CD4-positive, alpha-beta T cell treated with Interleukin-15 for 4 hours (primary cell): Measurements from ENCODE around the gene PLB1.

Source experiments
- DNase-seq: peaks from one replicate; pipeline ENCODE4 v3.0.0-alpha.2; 2020; ENCODE audit warnings: low spot score

The PLB1 gene, protein sequence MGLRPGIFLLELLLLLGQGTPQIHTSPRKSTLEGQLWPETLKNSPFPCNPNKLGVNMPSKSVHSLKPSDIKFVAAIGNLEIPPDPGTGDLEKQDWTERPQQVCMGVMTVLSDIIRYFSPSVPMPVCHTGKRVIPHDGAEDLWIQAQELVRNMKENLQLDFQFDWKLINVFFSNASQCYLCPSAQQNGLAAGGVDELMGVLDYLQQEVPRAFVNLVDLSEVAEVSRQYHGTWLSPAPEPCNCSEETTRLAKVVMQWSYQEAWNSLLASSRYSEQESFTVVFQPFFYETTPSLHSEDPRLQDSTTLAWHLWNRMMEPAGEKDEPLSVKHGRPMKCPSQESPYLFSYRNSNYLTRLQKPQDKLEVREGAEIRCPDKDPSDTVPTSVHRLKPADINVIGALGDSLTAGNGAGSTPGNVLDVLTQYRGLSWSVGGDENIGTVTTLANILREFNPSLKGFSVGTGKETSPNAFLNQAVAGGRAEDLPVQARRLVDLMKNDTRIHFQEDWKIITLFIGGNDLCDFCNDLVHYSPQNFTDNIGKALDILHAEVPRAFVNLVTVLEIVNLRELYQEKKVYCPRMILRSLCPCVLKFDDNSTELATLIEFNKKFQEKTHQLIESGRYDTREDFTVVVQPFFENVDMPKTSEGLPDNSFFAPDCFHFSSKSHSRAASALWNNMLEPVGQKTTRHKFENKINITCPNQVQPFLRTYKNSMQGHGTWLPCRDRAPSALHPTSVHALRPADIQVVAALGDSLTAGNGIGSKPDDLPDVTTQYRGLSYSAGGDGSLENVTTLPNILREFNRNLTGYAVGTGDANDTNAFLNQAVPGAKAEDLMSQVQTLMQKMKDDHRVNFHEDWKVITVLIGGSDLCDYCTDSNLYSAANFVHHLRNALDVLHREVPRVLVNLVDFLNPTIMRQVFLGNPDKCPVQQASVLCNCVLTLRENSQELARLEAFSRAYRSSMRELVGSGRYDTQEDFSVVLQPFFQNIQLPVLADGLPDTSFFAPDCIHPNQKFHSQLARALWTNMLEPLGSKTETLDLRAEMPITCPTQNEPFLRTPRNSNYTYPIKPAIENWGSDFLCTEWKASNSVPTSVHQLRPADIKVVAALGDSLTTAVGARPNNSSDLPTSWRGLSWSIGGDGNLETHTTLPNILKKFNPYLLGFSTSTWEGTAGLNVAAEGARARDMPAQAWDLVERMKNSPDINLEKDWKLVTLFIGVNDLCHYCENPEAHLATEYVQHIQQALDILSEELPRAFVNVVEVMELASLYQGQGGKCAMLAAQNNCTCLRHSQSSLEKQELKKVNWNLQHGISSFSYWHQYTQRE (N-terminal part only)

GRCh38 chr2:28495551-28496250, at the start of gene PLB1:
PLB1 (plus strand) TSS chr2:28496060; CDS start chr2:28496115, 55 bp downstream.
- no peak for DNase-seq

DNA sequence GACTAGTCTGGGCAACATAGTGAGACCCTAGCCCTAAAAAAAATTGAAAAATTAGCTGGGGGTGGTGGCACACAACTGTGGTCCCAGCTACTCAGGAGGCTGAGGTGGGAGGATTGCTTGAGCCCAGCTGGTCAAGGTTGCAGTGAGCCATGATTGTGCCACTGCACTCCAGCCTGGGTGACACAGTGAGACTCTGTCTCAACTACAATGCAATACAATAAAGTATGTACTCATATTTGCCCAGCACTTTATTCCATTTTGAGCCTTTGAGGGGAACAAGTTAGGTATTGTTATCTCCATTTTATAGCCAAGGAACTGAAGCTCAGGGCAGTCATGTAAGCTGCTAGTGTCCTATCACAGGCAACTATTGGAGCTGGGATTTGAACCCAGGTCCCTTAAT, 49.3 kb upstream of the PLB1 start:
- no peak for DNase-seq

DNA sequence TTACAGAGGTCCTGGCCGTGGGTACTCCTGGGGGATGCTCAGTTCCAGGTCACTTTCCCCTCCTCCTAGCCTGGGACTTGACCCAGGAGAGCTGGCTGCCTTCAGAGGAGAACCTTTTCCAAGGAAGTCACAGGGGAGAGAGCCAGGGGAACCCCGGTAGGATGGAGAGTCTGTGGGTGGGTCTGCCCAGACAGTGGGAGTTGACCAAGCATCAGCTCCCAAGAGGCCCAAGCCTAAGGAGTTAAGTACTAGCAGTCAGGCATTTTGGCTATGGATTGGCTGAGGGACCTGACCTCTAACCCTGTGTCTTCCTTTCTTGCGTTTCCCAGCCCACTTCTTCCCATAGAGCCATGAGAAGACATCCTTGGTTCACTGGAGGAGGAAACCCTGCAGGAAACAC, 48.8 kb upstream of the PLB1 start:
- no peak for DNase-seq

DNA sequence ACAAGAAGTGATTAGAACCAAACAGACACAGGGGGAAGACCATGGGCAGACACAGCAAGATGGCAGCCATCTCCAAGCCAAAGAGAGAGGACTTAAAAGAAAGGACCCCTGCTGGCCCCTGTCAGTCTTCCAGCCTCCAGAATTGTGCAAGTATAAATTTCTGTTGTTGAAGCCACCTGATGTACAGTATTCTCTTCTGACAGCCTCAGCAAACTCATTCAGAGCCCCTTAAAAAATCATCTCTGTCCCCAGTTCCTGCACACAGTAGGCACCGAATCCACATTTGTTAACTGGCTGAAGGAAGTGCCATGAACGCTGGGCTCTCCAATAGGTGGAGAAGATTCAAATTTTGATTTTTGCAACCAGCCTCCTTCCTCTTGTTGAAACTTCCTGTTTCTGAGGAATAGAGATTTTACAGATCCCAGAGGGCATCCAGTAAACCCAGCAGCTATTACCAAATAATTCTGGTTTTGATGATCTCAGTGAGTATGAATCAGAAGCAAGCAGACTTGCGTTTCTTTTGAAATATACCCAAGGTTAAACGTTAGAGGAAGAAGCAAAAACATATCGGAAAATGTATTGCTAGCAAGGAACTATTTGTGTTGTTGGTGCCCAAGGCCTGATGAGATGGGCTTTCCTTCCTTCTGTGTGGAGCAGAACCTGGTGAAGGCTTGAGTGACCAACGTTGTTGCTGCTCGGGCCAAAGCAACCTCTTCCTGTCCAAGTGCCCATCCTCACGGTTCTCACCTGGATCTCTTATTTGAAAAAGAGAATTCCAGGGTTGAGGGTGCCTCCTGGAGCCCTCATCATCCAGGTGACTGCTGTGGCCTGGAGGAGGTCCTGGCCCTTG, 47.7 kb upstream of the PLB1 start:
- no peak for DNase-seq

- no peak for DNase-seq
These were observed 47.1 kb upstream of the PLB1 start for GRCh38 chr2:28448793-28449100.

DNA sequence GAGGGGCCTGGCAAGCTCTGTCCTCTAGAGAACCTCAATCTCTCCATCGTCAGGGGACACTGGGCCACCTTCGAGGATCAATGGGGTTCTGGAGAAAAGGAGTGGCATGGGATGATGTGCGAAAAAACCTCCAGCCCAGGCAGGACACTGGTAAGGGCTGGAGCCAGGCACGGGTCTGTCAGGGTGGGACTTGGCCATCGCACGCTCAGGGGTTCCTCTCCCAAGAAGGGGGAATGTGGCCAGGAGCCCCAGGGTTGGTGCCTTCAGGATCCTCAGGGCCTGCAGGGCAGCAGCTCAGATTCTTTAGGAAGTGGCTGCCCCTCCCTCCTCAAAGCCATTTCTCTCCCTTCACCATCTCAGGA, 46.8 kb upstream of the PLB1 start:
- no peak for DNase-seq

GRCh38 chr2:28449488-28450395, 46.1 kb upstream of the PLB1 start:
- peak; percentile 67 for DNase-seq

GRCh38 chr2:28450901-28451565, 44.8 kb upstream of the PLB1 start:
- DNase-seq = no peak

GRCh38 chr2:28451793-28452533, 43.9 kb upstream of the PLB1 start:
- DNase-seq = no peak

- peak; percentile 73 for DNase-seq
These were observed 43.3 kb upstream of the PLB1 start for GRCh38 chr2:28452534-28453081.

DNA sequence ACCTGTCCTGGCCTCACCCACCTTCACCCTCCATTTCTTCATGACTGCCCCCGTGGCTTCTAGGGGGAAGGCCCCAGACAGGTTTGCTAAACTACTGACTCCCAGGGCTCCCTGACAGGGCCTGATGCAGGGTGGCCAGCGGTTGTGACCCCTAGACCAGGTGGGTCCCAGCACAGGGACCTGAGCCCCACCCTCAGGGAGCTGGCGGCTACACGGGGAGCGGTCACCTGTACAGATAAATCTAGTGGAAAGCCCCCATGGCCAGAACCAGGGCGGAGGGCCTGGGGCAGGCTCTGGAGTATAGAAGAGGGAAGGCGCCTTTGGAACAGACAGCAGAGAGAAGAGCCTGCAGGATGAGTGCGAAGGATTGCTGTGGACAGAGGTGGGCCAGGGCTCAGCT, 42.5 kb upstream of the PLB1 start:
- DNase-seq = no peak

DNA sequence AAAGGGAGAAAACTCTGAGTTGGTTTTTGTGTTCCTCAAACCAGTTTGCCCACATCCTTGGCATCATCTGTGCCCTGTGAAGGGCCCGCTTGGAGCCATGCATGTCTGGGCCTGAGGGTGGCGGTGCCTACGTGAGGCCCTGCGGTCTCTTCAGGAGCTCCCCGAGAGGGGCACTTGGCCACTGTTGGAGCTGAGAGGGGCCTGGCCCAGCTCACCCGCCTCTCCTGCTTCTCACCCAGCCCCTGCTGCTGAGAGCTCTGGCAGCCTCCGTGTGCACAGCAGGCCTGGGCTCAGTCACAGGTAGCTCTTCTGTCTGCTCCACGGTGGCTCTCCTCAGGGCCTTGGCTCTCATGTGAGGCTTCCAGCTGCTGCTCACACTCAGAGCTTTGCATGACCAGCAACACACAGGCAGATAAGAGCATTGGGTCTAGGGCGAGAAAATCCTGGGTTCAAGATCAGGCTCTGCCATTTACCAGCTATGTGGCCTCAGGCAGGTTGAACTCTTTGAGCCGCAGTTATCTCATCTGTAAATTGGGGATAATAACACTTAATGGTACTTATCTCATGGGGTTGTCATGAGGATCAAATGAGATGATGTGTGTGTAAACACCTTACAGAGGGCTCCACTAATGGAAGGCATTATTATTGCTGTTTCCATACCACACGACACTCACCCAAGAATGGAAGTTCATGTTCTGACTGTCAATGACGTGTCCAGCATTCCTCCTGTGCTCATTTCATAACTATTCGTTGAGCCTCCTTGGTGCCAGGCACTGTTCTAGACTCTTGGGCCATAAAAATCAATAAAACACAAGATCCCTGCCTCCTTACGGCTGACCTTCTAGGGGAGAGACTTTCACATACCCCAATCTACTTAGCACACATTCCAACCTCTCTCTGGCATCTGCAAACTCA, 41.6 kb upstream of the PLB1 start:
- DNase-seq = no peak

- no peak for DNase-seq
These were observed 38.6 kb upstream of the PLB1 start for GRCh38 chr2:28457237-28457636.

- DNase-seq = no peak
These were observed 34.8 kb upstream of the PLB1 start for GRCh38 chr2:28461056-28461455.

DNA sequence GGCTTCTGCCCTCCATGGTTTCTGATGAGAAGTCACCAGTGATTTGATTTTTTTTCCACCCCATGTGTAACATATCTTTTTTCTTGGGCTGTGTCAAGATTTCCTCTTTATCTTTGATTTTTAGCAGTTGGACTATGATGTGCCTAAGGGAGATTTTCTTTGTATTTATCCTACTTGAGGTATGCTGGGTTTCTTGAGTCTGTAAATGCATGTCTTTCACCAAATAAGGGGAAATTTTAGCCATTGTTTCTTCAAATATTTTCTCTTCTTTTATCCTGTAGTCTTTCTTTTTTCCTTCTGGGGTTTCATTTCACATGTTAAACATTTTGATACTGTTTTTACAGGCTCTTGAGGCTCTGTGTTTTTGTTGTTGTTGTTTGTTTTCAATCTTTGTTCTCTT, 33.7 kb upstream of the PLB1 start:
- no peak for DNase-seq

DNA sequence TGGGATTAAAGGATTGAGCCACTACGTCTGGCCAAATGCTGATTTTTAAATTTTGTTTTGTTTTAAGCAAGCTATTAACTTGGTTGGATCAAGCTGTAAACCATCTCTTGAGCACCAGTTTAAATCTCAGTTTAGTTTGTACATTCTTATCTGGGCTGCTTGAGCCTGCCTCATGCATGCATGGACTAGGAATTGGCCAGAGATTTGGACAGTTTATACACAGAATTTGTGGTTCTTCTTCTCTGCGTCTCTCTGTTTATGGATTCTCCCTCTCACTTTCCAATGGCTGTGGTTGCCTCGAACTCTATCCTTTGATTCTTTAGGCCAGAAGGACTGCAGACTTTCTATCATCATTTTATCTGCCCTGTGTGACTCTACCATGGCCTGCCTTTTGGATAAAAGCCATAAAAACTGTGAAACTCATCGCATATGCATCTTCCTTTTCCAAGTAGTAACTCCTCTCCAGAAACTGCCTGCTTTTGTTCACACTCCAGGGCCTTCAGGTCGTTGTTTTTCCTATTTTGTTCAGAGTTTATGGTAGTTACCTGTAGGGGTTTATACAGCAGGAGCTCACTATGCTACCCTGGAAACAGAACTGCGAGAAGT, 32.5 kb upstream of the PLB1 start:
- no peak for DNase-seq

DNA sequence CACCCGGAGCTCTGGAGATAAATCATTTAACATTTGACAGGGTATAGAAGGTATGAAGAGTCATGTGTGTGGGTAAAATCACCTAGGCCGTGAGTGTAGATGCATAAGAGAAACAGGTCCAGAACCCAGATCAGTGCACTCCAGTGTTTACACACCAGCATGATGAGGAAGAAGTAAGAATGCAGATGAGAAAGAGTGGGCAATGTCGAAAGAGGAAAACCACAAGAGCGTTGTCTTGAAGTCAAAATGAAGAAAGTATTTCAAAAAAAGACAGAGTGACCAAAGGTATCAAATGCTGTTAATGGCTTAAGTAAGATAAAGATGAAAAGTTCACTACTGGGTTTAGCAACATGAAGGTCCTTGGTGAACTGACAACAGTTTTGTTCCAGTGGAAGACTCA, 32.0 kb upstream of the PLB1 start:
- no peak for DNase-seq
